ENCODE results near the gene METTL22.

- TF ChIP-seq CTCF (IDR thresholded peaks at IDR 0.05 in 8 of 11, conservative IDR thresholded peaks at IDR 0.05 in 3 of 11) (no peak), POLR2A (IDR thresholded peaks at IDR 0.05) (no peak)
Observed at GRCh38 chr16:8678068-8678927, 56.8 kb downstream of the METTL22 start.
